ENCODE measurements around the gene SETD5.

SETD5 gene

GRCh38 chr3:9397332-9397905 lies at the start of gene SETD5:
TSS of gene SETD5 (plus strand) at chr3:9397615. CDS start at chr3:9428939, 31,324 bp downstream.
- H3K4me3 ChIP-seq (replicated peaks; ENCODE audit: low read depth, low read length) = peak within 1 kb of the TSS; percentile 90
- TF ChIP-seq CTCF (IDR thresholded peaks at IDR 0.05; ENCODE audit: low read length, missing control alignments) = no peak

GRCh38 chr3:9347887-9348286 lies 49.5 kb upstream of the SETD5 start:
- no peak overlapping the region for H3K4me3 ChIP-seq (replicated peaks; ENCODE audit: low read depth, low read length)
- no peak for TF ChIP-seq CTCF (IDR thresholded peaks at IDR 0.05; ENCODE audit: low read length, missing control alignments)

More at GRCh38 chr3:9397332-9397905, at the start of gene SETD5:
- DNase-seq (ENCODE audit: low read depth) = peak; percentile 97

GRCh38 chr3:9349321-9350117 lies 47.9 kb upstream of the SETD5 start:
- peak; percentile 70 for DNase-seq (ENCODE audit: low read depth)
- TF ChIP-seq CTCF (IDR thresholded peaks at IDR 0.05; ENCODE audit: low read length, missing control alignments) = no peak
- no peak overlapping the region for H3K4me3 ChIP-seq (replicated peaks; ENCODE audit: low read depth, low read length)

More at GRCh38 chr3:9347887-9348286, 49.5 kb upstream of the SETD5 start:
- DNase-seq (ENCODE audit: low read depth) = peak; percentile 14

GRCh38 chr3:9351709-9352126 lies 45.7 kb upstream of the SETD5 start:
- no peak for TF ChIP-seq CTCF (IDR thresholded peaks at IDR 0.05; ENCODE audit: low read length, missing control alignments)

GRCh38 chr3:9352917-9353752 lies 44.3 kb upstream of the SETD5 start:
- no peak overlapping the region for H3K4me3 ChIP-seq (replicated peaks; ENCODE audit: low read depth, low read length)
- peak; percentile 99 for TF ChIP-seq CTCF (IDR thresholded peaks at IDR 0.05; ENCODE audit: low read length, missing control alignments)
- DNase-seq (ENCODE audit: low read depth) = peak; percentile 84

More at GRCh38 chr3:9351709-9352126, 45.7 kb upstream of the SETD5 start:
- H3K4me3 ChIP-seq (replicated peaks; ENCODE audit: low read depth, low read length) = no peak overlapping the region
- no peak for DNase-seq (ENCODE audit: low read depth)

GRCh38 chr3:9361691-9362388 lies 35.6 kb upstream of the SETD5 start:
- TF ChIP-seq CTCF (IDR thresholded peaks at IDR 0.05; ENCODE audit: low read length, missing control alignments) = no peak
- no peak for DNase-seq (ENCODE audit: low read depth)
- H3K4me3 ChIP-seq (replicated peaks; ENCODE audit: low read depth, low read length) = peak overlapping the region; percentile 80

Data from fibroblast of pulmonary artery (primary cell).